IPS-NIHi7 (cell line): ENCODE measurements around the gene TPCN1.
"Not testable (repeated sequence)": the region's sequence is repeated elsewhere in the genome, so short reads cannot be mapped to it uniquely, and the experiment has no call there.

Experiments
- DNase-seq: peaks from one replicate; pipeline ENCODE4 v3.0.0; 2012; ENCODE audit warnings: mixed read lengths; ENCODE audit errors: extremely low spot score

The TPCN1 gene

GRCh38 chr12:113196990-113197389 lies 24.3 kb upstream of the TPCN1 start:
- peak; percentile 88 for DNase-seq

- DNase-seq: no peak
Measured at GRCh38 chr12:113197518-113198077, 23.7 kb upstream of the TPCN1 start.

GRCh38 chr12:113198296-113198695 lies 23.0 kb upstream of the TPCN1 start:
- no peak for DNase-seq

GRCh38 chr12:113200021-113200797 lies 21.1 kb upstream of the TPCN1 start:
- no peak for DNase-seq

GRCh38 chr12:113201187-113202177 lies 19.8 kb upstream of the TPCN1 start:
- DNase-seq: no peak

GRCh38 chr12:113202300-113203075 lies 18.8 kb upstream of the TPCN1 start:
- no peak for DNase-seq

GRCh38 chr12:113203852-113204760 lies 17.2 kb upstream of the TPCN1 start:
- DNase-seq: no peak

- no peak for DNase-seq
Measured at GRCh38 chr12:113204804-113205203, 16.5 kb upstream of the TPCN1 start.

- not testable (repeated sequence) for DNase-seq
Measured at GRCh38 chr12:113206802-113207201, 14.5 kb upstream of the TPCN1 start.

GRCh38 chr12:113207613-113208040 lies 13.6 kb upstream of the TPCN1 start:
- DNase-seq: no peak

- DNase-seq: no peak
Measured at GRCh38 chr12:113208041-113208934, 13.0 kb upstream of the TPCN1 start.

GRCh38 chr12:113211160-113211559 lies 10.1 kb upstream of the TPCN1 start:
- no peak for DNase-seq

GRCh38 chr12:113214895-113215400 lies 6.3 kb upstream of the TPCN1 start:
- no peak for DNase-seq

- DNase-seq: no peak
Measured at GRCh38 chr12:113216027-113216426, 5.2 kb upstream of the TPCN1 start.

GRCh38 chr12:113220593-113221180 lies 577 bp upstream of the TPCN1 start:
- no peak for DNase-seq

- no peak for DNase-seq
Measured at GRCh38 chr12:113221997-113222729, 899 bp downstream of the TPCN1 start.

GRCh38 chr12:113222730-113223531 lies 1.7 kb downstream of the TPCN1 start:
- DNase-seq: no peak
